Pulmonary artery endothelial cell (primary cell): ENCODE results near the gene GTF2I. TPM values are rescaled to one million over a fixed set of nuclear protein-coding genes. Genes with fewer than 3 reads are reported as not detected.
"Not testable (repeated sequence)": the region's sequence is repeated elsewhere in the genome, so short reads cannot be mapped to it uniquely, and the experiment has no call there.

ENCODE experiments used
- DNase-seq: peaks from one replicate; pipeline ENCODE4 v3.0.0-alpha.2; 2011; ENCODE audit warnings: low read depth, low spot score
- total RNA-seq: library from RNA; depleted of rRNA; stranded (reverse); fragments of >200 nt; gene quantifications from 2 replicates; pipeline ENCODE4 v1.2.3, GENCODE V29; 2014

Gene GTF2I
- total RNA-seq, 1 donor from 2014 or later, result 94.6 TPM

GRCh38 chr7:74773760-74774750 is 116.5 kb downstream of the GTF2I start, which contains the start of gene NCF1:
TSS of gene NCF1 (plus strand) at chr7:74774011. CDS start at chr7:74774032, 21 bp downstream.
- not testable (repeated sequence) for DNase-seq

DNA sequence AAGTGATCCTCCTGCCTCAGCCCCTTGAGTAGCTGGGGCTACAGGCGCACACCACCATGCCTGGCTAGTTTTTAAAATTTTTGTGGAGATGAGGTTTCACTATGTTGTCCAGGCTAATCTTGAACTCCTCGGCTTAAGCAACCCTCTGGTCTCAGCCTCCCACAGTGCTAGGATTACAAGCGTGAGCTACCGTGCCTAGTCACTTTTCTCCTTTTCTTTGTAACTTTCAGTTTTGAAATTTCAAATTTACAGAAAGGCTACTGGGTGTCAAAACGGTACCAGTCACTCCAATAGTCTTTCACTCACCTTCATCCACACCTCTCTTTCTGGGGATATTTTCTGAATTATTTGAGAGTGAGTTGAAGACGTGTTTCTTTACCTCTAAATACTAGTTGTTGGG is 117.6 kb downstream of the GTF2I start:
- DNase-seq, result not testable (repeated sequence)

- DNase-seq, result not testable (repeated sequence)
Measured at GRCh38 chr7:74779053-74779452, 121.5 kb downstream of the GTF2I start.

- DNase-seq, result not testable (repeated sequence)
Measured at GRCh38 chr7:74781746-74782145, 124.2 kb downstream of the GTF2I start.

DNA sequence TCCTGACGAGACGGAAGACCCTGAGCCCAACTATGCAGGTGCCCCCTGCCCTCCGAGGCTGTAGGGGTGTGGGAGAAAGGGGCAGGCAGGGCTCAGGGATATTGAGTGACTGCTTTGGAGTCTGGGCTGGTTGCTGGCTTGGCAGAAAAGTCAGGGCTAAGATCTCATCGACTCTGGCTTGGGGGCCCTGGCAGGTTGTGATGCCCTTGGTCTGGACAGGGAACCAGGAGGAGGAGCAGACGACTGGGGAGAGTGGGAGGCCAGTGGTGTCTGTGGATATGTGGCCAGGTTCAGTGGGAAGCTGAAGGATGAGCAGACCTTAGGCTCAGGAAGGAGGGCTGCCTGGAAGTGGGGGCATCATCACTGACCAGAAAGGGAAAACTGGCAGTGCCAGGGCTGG is 126.1 kb downstream of the GTF2I start:
- not testable (repeated sequence) for DNase-seq

DNA sequence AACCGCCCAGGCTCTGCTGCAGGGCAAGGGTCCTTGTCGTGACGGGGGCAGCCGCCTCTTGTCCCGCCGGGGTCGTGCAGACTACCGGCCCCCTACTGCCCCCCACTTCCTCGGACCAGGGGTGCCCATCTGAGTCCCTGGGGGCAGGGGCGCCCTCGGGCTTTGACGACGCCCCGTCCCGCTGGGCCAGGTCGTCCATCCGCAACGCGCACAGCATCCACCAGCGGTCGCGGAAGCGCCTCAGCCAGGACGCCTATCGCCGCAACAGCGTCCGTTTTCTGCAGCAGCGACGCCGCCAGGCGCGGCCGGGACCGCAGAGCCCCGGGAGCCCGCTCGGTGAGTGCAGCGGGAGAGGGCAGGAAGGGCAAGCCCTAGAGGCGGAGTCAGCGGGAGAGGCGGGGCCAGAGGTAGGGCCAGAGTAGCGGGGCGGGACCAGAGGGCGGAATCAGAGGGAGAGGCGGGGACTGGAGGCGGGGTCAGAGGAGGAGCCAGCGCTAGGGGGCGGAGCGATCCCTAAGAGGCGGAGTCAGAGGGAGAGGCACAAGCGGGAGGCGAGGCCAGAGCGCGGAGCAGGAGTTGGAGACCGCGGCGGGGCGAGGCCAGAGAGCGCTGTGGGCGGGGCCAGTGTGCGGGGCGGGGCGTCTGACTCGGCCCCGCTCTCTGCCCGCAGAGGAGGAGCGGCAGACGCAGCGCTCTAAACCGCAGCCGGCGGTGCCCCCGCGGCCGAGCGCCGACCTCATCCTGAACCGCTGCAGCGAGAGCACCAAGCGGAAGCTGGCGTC is 131.0 kb downstream of the GTF2I start:
- peak; percentile 36 for DNase-seq

DNA sequence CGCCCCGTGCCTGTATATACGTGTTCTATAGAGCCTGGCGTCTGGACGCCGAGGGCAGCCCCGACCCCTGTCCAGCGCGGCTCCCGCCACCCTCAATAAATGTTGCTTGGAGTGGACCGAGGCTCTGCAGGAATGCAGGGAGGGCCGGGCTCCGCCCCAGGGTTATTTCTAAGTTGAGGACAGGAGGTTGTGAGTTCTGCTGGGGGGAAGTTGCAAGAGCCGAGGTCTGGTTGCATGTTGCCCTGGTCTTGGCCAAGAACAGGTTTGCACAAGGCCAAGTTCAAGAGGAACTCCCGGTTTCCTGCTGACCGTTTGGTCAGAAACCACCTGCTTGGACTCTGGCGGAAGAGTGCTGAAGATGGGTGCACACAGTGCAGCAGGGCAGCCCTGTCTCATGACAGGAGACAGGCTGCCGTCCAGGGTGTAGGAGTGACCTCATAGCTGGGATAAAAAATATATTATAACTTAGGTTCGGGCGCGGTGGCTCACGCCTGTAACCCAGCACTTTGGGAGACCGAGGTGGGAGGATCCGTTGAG is 131.8 kb downstream of the GTF2I start:
- DNase-seq, result not testable (repeated sequence)

- not testable (repeated sequence) for DNase-seq
Measured at GRCh38 chr7:74797848-74798622, 140.5 kb downstream of the GTF2I start.

GRCh38 chr7:74798644-74799043 is 141.1 kb downstream of the GTF2I start:
- not testable (repeated sequence) for DNase-seq

Other genes starting within 250 kb of the GTF2I start
- 5.4 and 6.7 TPM in 2 replicates for gene GTF2IRD1, start 203.8 kb upstream of the GTF2I start, total RNA-seq
- gene NCF1, start 116.3 kb downstream of the GTF2I start, total RNA-seq, result not detected in 2 replicates
- gene GTF2IRD2, start 193.9 kb downstream of the GTF2I start, total RNA-seq, result 1.5 and 2.0 TPM in 2 replicates